RPMI7951 (cell line): Measurements from ENCODE around the gene IL33. TPM values are rescaled to one million over a fixed set of nuclear protein-coding genes. Genes with fewer than 3 reads are reported as not detected.
A peak's percentile ranks its signal among the peaks of the same experiment; 100 is the strongest.

Experiments
- DNase-seq: peaks from one replicate; pipeline ENCODE4 v3.0.0-alpha.2; 2012; ENCODE audit warnings: low read depth
- total RNA-seq: library from RNA; depleted of rRNA; stranded (reverse); fragments of >200 nt; shearing (Covaris generic); gene quantifications from 2 replicates; pipeline ENCODE4 v1.2.3, GENCODE V29; 2014

Gene IL33
- total RNA-seq, 1 experiment from 2014 or later: under 0.01 TPM

DNA sequence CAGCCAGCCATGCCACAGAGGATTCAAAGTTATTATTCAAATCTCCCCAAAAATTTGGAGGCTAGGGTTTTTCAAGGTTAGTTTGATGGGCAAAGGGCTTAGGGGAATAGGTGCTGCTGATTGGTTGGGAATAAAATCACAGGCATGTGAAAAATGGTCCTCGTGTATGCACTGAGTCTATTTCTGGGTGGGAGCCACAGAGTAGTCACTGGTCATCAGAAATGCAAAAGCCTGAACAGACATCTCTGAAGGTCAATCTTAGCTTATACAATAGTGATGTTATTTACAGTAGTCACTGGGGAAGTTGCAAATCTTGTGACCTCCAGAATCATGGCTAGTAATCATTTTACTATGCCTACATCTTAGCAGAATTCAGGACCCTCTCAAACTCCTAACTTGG, 1.3 kb downstream of the IL33 start:
- DNase-seq: no peak

DNA sequence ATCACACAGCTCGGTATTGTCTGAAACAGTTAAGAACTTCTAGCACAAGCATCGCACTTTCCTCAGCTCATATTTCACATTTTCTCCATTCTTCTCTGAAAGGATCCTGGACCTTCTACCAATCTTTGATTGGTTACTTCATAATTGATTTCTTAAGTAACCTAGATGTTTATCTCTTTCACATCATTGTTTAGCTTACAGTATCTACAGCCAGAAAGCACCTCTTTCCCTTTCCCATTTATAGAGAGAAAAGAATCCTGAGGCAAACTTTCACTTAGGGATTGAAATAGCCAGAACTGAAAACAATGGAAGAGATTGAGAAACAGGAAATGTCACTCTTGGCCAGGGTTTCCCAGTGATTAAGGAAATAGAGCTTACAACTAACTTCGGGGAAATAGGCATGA, 2.5 kb downstream of the IL33 start:
- peak; percentile 15 for DNase-seq

DNA sequence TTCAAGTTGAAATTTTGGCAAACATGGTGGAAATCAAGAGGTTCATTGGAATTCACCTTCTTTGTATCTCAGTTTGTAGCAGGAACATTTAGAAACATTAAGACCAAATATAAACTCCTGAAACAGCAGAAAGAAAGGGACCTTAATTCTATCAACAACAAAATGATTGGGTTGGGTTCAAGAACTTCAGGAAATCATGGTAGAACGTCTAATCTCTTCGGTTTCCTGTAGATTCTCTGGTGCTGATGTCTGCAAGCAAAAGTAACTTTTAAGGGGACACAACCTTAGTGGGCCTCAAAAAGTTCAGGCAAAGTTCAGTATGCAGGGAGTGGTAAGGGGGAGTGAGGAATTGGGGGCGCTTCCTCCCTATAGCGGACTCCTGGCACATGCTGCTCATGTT, 3.4 kb downstream of the IL33 start:
- DNase-seq: no peak

DNA sequence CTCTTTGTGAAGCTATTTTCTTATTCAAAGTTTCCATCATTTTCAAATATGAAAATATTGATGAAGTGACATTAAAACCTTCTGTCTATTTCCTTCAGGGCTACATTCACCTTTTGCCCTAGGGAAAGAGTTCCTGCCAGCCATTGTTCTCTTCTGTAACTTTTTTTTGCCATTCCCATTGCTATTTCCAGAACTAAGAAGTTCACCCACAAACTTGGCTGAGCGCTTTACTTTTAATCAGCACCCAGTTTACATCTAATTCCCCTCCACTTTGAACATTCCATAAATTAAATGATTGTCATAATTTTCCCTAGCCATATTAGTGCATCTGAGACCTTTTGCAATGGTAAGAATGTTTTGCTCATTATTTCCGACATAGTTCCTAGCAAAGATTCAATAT, 4.4 kb downstream of the IL33 start:
- DNase-seq: no peak

DNA sequence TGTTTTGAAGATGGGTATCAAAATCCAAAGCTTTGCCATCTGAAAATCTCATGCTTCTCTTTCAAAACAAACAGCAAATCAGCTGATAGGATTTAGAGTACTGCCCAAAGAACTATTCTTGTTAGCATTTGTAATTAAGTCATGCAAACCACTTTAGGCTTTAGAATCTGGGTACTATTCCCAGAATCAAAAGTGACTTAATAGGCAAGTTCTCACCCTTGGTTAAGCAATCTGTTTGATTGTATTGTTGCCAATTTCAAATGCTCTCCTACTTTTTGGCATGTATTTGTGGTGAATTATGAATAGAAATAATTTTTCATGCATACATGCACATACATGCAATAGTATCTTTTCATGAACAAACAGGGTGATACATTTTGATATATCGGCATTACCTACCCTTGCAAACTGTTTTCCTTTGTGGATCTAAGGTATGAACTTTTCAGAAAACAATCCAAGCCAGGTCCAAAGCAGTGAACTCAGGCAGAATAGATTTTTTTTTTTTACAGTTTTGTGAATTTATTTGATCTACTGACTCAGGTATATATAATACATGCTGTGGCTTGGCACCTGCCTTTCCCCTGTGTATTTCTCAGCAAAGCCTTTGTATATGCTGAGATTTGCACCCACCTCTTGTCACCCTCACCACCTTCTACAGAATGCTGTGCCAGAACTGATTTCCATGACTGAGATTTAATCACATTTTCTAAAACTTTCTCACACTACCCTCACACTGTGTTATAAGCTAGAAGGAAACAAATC, 9.0 kb downstream of the IL33 start:
- DNase-seq: no peak

DNA sequence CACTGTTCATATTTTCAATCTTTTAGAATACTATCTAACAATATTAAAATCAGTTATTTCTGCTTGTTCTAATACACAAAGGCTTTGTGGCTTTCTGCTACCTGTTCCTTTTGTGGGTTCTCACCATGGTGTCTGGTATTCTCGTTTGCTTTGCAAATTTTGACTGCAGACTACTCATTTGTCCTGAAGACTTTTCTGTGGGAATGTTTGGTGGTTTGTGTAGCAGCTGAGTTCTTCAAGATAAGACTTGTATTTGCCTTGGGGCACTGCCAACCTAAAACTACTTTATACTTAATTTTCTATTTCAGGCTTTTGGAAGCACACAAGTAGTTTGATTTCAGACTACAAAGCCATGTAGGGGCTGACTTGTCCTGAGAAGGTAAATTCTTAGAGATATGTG, 11.1 kb downstream of the IL33 start:
- peak; percentile 9 for DNase-seq

DNA sequence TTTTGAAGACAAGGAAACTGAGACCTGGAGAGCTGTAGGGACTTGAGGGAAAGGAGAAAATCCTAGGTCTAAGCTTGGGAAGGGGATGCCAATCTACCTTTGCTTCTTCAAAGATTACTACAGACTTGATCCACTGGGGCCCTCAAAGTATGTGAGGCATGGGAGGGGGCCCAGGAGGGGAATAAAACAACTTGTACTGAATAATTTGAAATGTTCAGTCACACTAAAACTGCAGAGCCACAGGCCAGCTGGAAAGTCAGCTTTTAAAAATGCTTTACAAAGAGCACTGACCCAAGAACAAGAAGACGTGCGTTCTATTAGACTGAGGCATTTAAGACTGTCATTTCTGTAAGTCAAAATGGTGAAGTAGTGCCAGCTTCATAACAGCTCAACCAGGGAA, 13.6 kb downstream of the IL33 start:
- DNase-seq: no peak

DNA sequence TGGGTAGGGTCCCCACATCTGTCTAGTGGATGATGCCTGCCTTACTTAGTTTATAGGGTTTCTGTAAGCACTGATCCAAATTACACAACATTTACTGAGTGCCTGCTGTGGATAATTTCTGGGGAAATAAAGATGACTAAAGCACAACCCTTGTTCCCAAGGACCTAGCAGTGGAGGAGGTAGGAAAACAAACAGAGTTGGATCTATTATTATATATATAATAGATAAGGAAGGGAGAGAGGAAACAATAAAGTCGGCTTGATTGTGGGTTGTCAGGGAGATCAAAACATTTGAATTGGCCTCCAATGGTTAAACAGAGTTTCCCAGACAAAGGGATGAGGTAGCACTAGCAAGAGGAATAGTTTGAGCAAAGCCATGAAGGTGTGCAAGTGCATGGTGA, 14.0 kb downstream of the IL33 start:
- no peak for DNase-seq

DNA sequence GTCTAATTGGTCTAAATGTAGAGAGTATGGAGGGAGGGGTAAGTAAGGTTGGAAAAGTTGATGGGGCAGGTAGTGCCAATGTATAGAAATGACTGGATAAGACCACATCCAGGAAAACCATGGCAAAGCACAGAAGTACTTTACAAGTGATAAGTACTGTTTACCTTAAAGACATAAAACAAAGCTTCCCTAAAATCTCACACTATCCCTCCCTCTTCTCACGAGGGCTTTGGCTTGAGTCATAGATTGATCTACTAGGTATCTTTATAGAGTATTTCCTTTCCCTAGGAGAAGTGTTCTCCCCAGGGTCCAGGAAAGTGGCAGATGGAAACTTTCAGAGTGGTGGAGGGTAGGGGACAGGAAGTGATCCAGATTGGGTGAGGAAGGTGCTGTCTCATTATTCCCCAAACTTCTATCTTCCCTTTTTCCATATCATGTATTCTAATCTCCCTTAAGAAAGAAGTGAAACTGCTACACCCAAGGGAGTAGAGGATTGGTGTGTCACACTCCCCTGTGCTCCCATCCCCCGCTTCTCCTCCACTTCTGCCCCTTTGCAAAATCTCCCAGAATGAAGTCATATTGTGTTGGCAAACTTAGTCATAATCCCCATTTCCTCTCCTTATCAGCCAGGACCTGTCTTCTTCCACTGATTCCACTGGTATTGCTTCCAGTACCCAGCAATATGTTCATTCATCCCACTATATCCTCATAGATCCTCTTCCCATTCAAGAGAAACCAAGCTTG, 14.6 kb downstream of the IL33 start:
- peak; percentile 26 for DNase-seq

DNA sequence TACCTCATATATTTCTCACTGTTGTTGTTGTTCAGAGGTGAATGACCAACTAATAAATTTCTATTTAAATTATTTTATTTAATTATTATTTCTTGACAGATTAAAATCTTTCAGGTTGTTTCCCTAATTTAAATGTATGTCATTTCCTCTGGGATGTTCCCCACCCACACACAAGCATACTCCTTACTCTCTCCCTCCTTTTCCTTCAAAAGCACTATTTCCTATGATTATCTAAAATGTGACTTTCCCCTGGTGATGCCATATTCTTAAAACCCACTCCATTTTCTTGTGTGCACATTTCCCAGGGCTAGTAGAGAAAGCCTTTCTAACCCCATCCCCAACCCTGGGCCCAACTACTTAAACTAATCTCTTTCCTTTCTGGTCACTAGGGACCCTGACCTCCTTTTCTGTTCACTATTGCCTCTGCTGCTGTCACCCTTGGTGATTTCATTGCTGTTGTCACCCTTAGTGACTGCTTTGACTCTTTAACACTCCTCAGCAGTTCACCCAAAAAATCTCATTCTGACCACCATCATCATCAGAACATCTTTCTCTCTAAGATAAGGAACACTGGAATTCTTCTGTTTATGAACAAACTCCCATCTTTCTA, 16.8 kb downstream of the IL33 start:
- DNase-seq: no peak

DNA sequence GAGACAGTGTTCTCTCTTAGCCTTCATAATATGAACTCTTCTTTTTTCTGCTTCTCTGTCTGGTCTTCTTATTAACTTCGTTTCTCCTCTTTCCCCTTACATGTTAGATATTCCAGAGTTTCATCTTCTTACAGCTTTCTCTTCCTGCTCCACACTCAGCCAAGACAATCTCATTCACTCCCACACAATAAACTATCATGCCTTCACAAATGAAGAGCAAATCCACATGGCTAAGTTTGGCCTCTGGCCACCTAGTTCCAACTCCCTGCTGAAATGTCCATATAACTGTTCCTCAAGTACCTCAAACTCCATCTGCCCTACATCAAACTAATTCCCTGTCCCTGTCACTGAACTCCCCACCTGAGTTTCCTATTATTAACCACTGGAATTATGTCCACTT, 18.4 kb downstream of the IL33 start:
- DNase-seq: no peak

DNA sequence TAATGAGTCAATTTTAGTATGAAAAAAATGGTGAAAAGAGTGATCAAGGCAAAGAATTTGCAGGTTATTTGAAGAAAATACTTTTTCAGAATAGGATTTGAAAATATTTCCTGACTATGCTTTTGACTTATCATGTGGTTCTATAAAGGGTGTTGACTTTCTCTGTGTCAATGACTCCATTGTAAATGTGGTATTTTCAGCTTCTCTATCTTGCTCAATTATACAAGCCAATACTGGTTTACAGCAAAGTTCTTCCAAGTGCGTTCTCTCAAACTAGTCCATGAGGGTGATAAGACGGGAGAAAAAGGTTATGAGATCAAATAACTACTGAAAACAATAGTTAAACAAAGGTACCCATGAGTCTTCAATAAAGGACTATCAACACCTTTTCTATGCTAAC, 21.7 kb downstream of the IL33 start:
- DNase-seq: no peak

DNA sequence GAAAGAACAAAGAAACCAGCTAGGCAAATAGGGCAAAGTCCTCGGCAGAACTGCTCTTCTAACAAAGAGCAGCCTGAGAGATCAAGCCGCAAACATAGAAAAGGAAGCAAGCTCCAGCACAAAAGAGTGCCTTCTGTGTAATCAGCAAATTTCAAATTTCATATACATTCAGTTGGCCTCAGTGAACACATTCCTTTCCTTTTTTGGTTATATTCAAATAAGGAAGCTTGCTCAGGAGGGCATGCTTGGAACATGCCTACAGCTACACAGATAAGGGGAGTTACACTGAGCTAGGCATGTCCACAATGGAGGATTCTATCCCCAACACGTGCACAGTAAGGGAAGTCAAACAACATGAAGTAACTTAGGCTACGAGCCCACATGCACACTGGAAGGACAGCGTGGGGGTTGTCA, 23.4 kb downstream of the IL33 start:
- no peak for DNase-seq

DNA sequence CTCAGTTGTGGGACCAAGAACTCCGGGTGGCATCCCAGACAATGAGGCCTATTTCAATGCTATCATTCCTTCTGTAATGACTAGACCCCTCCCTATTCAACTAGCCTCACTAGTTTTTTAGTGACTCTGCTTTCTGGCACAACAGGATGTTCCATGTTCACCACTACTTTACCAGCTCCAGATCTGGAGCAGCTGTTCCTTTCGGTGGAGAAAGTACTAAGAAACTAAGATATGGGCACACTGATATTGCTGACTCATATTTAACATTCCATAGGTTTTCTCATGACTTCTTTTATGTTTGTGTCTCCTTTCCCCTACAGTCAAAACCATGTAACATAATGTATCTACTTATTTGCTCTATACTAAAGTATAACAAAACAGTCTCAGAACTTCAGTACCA, 24.1 kb downstream of the IL33 start:
- no peak for DNase-seq

DNA sequence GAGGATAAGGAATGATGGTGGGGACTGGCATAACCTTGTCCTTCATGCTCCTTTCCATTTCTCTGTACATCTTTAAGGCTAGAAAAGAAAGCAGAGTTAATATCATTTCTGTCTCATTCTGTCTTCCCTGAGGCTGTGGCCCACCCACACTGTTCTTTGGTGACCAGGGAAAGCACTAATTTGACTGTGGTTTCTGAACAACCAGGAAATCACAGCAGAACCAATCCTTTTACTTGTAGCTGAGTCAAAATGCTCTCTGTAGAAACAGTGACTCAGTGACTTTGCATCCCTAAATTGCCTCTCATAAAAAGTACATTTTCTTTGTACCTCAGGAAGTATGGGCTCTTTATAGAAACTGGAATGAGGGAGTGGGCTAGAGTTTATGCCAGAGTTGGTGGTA, 28.1 kb downstream of the IL33 start:
- DNase-seq: peak; percentile 24

DNA sequence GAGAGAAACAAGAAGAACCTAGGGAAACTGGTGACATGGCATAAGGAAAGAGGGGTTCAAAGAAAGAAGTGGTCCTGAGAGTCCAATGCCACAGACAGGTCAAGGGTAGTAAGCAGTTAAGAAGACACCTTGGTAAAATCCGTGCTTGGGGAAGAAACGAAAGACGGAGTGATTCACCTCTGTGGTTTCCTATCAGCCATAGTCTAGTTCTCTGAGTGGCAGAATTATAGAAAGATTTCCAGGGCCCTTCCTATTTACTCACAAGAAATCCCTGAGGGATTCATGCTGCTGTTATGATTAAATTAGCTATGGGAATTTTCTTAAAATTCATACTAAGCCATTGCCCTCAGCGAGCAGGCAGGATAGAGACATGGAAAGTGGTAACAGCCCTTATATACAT, 31.7 kb downstream of the IL33 start:
- DNase-seq: peak; percentile 8

DNA sequence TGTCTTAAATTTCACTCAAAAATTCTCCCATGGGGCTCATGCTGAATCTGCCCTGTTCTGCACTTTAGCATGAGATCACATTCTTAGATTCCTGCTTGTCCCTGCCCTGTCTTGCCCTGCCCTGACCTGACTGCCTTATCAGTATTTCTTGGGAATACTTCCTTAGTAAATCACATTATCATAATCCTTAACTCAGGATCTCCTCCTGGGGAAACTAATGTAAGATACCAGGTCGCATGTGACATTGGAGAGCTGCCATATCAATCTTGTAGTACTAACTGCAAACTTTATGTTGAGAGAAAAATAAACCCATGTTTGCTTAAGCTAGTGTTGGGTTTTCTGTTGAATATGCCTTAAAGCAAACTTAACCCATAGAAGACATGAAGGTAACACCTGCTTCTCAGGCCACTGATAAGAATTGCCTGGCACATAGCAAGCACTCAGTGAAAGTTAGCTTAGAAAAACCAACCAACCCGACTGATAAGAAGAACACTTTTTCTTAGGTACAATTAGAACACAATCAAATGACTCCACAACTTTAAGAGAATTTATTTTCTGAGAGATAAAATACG, 53.3 kb downstream of the IL33 start:
- DNase-seq: no peak

DNA sequence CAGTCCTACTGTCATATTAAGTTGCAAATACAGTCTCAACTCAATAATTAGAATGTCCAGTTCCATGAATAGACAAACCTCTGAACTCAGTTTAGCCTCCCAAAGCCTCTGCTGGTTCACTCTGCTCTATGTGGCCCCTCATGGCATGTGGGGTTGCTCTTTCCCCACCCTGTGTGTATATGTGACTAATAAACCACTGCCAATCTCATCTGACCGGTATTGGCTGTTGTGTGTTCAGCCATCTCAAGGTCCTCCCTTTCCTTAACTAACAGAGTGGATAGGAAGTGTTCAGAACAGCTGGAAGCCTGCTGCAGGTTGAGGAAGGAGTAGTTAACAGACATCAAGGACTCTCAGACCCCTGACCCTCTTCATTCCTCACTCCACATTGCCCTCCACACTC, 55.3 kb downstream of the IL33 start:
- no peak for DNase-seq

DNA sequence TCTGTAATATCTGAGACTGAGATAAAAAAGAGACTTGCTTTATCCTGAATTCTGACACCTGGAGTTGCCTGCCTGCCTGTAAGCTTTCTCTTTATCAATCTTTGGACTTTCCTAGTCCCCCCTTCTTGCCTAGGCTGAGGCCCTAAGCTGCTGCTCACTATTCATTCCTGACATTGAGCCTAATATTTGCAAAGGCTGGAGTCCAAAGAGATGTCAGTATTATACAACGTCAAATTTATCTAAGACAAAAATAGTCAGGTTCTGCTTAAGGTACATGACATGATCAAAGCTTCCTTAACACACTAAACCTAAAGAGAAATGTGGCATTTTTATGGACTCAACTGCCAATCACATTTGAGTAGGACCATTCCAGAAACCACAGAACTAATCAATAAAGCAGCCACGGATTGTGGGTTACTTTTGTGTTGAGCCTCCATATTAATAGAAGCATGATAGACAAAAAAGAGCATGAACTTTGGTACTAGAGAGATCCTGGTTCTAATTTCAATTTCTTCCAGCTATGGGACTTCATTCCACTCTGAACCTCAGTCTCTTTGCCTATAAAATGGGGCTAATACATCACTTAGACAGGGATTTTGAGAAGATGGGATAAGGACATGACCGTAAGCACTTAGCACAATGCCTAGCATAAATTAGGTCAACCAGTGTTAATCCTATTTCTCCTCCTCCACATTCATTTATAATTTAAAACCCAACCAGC, 56.1 kb downstream of the IL33 start:
- DNase-seq: no peak

DNA sequence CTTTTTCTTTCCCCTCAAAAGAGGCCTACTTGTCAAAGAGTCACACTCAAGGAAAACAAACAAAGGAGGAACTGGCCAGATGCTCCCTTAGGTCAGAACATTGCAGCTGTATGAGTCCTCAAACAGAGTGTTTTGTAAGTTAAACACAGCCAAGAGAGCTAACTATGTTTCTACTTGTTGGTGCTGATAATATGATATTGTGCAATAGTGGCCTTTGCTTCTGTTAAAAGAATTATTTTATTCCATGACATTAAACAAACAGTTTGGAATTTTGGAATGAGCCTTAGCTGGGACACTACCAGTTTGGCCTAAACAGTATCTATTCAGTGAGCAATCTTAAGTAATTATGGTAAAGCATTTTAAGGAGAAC, 56.6 kb downstream of the IL33 start:
- no peak for DNase-seq

DNA sequence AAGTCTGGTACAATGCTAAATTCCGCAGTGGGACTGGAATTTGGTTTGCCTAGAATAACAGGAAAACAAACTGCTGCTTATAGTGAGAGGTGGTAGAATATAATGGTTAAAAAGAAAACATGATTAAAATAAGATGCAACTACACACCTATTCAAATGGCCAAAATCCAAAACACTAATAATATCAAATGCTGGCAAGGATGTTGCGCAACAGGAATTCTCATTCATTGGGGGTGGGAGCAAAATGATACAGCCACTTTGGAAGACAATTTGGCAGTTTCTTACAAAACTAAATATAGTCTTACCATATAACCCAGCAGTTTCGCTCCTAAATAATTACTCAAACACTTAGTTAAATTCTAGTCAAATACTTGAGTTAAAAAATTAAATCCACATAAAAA, 61.8 kb downstream of the IL33 start:
- no peak for DNase-seq

DNA sequence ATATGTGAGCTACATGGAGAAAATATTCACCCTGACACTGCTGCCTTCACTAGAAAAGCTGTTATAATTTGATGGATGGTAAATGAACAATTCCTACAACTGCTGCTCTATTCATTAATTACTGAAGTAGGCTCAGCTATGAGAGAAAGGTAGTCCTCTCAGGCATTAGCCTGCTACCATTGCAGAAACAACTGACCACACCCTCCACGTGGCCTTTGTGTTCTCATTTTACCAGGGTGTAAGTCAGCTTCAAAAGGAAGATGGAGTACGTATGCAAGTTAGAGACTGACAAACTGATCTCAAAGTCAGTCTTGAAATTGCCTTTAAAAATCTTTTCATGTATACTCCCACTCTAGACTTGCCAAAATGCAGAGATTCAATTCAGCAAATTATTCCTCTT, 86.3 kb downstream of the IL33 start:
- no peak for DNase-seq
